GM13976 (cell line): ENCODE results near the gene MTMR10.

Experiments
- DNase-seq: peaks from one replicate; pipeline ENCODE4 v3.0.0; 2012; ENCODE audit warnings: low spot score
- in situ Hi-C: fragments of 300-500 bp; cut with MboI; formaldehyde crosslinking; loops from one replicate; pipeline ENCODE4 v1.12.0; 2022; ENCODE audit warnings: low sequenced_read_pairs, mixed read lengths, inconsistent platforms; ENCODE audit not compliant: unreplicated experiment
- TF ChIP-seq, protein P1 (sequence below): IDR thresholded peaks from 2 replicates; pipeline ENCODE4 v1.5.1; 2012; ENCODE audit warnings: borderline replicate concordance, mild to moderate bottlenecking; ENCODE audit not compliant: insufficient read depth; ENCODE audit errors: extremely low read depth, missing control alignments, control extremely low read depth

Gene MTMR10

DNA sequence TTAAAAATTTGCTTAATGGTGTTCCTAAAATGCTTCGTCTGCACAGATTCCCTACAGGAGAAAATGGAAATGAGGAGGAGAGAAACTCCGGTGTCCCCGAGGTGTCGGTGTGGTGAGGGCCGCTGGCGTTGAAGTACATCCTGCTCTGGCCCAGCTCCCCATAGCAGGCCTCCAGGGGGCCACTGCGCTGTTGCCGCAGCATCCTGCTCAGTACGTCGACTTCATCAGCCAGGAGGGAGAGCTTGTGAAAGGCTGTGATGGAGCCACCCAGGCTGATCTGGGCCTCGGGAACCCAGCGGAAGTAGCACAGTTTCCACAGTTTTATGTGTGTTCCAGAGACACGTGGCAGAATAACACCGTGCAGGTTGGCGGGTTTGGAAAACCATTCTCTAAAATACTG lies 49.9 kb downstream of the MTMR10 start:
- in situ Hi-C loops, result no loop called here
- no peak for DNase-seq
- TF ChIP-seq, protein P1, sequence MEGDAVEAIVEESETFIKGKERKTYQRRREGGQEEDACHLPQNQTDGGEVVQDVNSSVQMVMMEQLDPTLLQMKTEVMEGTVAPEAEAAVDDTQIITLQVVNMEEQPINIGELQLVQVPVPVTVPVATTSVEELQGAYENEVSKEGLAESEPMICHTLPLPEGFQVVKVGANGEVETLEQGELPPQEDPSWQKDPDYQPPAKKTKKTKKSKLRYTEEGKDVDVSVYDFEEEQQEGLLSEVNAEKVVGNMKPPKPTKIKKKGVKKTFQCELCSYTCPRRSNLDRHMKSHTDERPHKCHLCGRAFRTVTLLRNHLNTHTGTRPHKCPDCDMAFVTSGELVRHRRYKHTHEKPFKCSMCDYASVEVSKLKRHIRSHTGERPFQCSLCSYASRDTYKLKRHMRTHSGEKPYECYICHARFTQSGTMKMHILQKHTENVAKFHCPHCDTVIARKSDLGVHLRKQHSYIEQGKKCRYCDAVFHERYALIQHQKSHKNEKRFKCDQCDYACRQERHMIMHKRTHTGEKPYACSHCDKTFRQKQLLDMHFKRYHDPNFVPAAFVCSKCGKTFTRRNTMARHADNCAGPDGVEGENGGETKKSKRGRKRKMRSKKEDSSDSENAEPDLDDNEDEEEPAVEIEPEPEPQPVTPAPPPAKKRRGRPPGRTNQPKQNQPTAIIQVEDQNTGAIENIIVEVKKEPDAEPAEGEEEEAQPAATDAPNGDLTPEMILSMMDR, result no peak

DNA sequence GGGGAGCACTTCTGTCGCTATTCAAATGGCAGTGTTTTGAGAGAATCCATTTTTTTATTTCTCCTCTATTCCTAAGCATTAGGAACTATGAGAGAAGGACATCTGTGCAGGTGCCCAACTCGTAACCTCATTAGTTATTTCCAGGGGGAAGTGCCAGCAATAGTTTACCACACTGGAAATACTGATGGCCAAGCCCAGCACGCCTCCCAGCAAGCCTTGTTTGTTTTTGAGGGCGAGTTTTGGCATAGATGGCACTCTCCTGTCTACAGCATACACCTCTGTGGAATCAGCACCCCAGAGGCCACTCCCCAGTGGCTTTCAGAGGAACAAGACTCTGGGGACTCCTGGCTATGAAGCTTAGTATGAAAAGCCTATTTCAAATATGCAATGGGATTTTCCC lies 51.1 kb downstream of the MTMR10 start:
- TF ChIP-seq, protein P1, result no peak
- DNase-seq, result no peak
- in situ Hi-C loops, result no loop called here

DNA sequence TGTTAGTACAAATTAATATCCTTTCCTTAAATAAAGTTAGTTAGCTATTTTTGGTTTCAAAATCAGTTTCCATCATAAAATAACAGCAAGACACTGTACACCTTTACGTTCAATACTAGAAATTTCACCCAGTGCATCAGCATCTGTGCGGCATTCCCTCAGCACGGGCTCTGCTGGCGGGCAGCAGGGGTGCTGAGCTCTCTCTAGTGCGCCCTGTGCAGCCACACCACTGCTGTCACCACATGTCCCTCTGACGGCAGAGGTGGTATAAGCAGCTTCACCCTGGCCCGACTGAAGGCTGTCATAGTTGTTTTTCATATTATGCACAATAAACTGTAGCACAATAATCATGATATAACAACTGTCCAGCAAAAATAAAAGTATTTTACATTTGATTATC lies 52.3 kb downstream of the MTMR10 start:
- TF ChIP-seq, protein P1, result no peak
- DNase-seq, result no peak
- in situ Hi-C loops, result no loop called here

DNA sequence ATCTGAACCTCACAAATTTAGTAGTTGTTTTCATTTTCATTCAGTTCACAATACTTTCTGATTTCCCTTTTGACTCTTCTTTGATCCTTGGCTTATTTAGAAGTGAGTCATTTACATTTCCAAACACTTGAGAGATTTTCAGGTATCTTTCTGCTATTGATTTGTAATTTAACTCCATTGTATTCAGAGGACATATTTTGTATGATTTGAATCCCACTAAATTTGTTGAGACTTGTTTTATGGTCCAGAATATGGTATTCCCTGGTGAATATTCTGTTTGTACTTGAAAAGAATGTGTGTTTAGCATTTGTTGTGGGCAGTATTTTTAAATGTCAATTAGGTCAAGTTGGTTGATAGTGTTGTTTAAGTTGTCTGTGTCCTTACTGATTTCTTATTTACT lies 58.1 kb downstream of the MTMR10 start:
- in situ Hi-C loops, result no loop called here
- TF ChIP-seq, protein P1, result no peak
- no peak for DNase-seq

DNA sequence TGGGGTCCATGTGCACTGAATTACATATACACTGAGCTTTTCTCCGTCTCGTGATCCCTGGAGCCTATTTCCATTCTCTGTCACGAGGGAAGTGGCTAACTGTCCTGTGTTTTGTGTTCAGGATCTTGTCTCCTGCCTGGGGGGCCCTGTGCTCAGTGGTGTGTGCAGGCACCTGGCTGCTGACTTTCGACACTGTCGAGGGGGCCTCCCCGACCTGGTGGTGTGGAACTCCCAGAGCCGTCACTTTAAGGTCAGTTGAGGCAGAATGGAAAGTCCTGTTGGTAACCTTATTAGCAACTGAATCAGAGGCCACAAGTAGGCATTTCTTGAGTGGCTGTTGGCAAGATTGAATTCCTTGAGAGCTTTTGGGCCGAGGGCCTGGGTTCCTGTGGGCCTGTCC lies 61.0 kb downstream of the MTMR10 start:
- in situ Hi-C loops, result no loop called here
- TF ChIP-seq, protein P1, result no peak
- DNase-seq, result no peak

DNA sequence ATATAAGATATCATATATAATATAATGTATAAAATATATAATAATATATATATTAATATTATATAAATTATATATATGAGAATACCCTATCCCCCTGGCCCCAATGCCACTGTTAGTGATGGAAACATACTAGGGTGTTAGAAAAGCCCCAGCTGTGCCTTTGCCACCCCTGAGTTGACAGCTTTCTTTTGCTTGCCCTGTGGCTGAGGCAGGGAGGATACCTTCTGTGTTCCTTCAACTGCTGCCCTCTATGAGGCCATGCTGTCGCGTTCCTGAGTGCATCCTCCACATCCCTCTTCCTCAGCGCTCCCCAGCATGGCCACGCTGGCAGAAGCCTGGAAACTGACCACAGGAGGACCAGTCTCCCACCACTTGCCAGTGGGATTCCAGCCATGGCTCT lies 61.4 kb downstream of the MTMR10 start:
- in situ Hi-C loops, result no loop called here
- TF ChIP-seq, protein P1, result no peak
- DNase-seq, result no peak

DNA sequence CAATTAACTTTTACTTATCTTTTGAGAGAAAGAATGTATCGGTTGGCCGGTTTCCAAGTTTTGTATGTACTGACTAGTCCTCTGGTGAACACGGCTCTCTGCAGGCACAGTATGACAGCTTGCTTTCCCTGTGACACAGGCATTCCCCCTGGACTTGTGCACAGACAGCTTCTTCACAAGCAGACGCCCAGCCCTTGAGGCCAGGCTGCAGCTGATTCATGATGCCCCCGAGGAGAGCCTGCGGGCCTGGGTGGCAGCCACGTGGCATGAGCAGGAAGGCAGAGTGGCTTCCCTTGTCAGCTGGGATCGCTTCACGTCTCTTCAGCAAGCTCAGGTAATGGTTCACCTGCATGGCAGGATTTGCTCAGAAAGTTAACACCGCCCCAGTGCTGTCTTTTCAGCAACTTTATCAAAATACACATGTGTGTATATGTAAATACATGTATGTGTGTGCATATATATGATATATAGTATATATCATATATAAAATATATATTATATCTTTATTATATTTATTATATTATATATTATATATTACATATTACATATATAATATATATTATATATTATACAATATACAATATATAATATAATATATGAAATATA lies 62.3 kb downstream of the MTMR10 start:
- in situ Hi-C loops, result no loop called here
- TF ChIP-seq, protein P1, result no peak
- DNase-seq, result no peak
